ENCODE data around the gene HACD2. TPM values are rescaled to one million over a fixed set of nuclear protein-coding genes. Genes with fewer than 3 reads are reported as not detected.

HACD2 gene
- total RNA-seq, 3 donors from 2014 or later, result 40.9 to 65.0 (median 52.7) TPM

GRCh38 chr3:123586968-123587367, 2.1 kb upstream of the HACD2 start:
- no peak for TF ChIP-seq CTCF (IDR thresholded peaks at IDR 0.05)
- peaks cover 15% of the 10 kb centered on the region for H3K9me3 ChIP-seq
- H3K36me3 ChIP-seq (ENCODE audit: low read depth), result no peaks in the 10 kb centered on the region
- peaks cover 13% of the 10 kb centered on the region for H3K4me1 ChIP-seq (ENCODE audit: low read depth)
- DNase-seq, result no peak
- intact Hi-C loops (cut with DNase I, micrococcal nuclease), result no loop called here
- no peak overlapping the region for H3K4me3 ChIP-seq
- no peak for ATAC-seq

GRCh38 chr3:123586131-123586530, 1.3 kb upstream of the HACD2 start:
- ATAC-seq, result peak; percentile 18
- peak; percentile 50 to 61 (median 57) for DNase-seq
- H3K4me1 ChIP-seq (ENCODE audit: low read depth), result peaks cover 13% of the 10 kb centered on the region
- peaks cover 13% of the 10 kb centered on the region for H3K9me3 ChIP-seq
- intact Hi-C loops (cut with DNase I, micrococcal nuclease), result no loop called here
- H3K36me3 ChIP-seq (ENCODE audit: low read depth), result no peaks in the 10 kb centered on the region
- H3K4me3 ChIP-seq, result peak overlapping the region; percentile 82
- no peak for TF ChIP-seq CTCF (IDR thresholded peaks at IDR 0.05)

GRCh38 chr3:123584284-123584987, 417 bp downstream of the HACD2 start:
- ATAC-seq, result peak; percentile 53
- H3K4me1 ChIP-seq (ENCODE audit: low read depth), result peaks cover 13% of the 10 kb centered on the region
- intact Hi-C loops (cut with DNase I, micrococcal nuclease), result no loop called here
- no peaks in the 10 kb centered on the region for H3K36me3 ChIP-seq (ENCODE audit: low read depth)
- peak in 2 of 3 donors; percentile 52 to 76 for DNase-seq
- H3K4me3 ChIP-seq, result peak overlapping the region; percentile 82
- H3K9me3 ChIP-seq, result no peaks in the 10 kb centered on the region
- no peak for TF ChIP-seq CTCF (IDR thresholded peaks at IDR 0.05)

GRCh38 chr3:123583561-123583960, 1.3 kb downstream of the HACD2 start:
- no peak for ATAC-seq
- no peak for TF ChIP-seq CTCF (IDR thresholded peaks at IDR 0.05)
- H3K36me3 ChIP-seq (ENCODE audit: low read depth), result no peaks in the 10 kb centered on the region

GRCh38 chr3:123582315-123582714, 2.5 kb downstream of the HACD2 start:
- H3K4me1 ChIP-seq (ENCODE audit: low read depth), result peaks cover 13% of the 10 kb centered on the region
- TF ChIP-seq CTCF (IDR thresholded peaks at IDR 0.05), result no peak
- no peaks in the 10 kb centered on the region for H3K9me3 ChIP-seq
- no peaks in the 10 kb centered on the region for H3K36me3 ChIP-seq (ENCODE audit: low read depth)
- ATAC-seq (peak; percentile 9), DNase-seq (peak in 1 of 3 donors; percentile 17)
- H3K4me3 ChIP-seq, result no peak overlapping the region
- intact Hi-C loops (cut with DNase I, micrococcal nuclease), result no loop called here

More at GRCh38 chr3:123583561-123583960, 1.3 kb downstream of the HACD2 start:
- intact Hi-C loops (cut with DNase I, micrococcal nuclease), result no loop called here
- peaks cover 13% of the 10 kb centered on the region for H3K4me1 ChIP-seq (ENCODE audit: low read depth)
- H3K4me3 ChIP-seq, result no peak overlapping the region
- H3K9me3 ChIP-seq, result no peaks in the 10 kb centered on the region
- no peak for DNase-seq

All from mucosa of descending colon (tissue), 3 donors.